Gastroesophageal sphincter (tissue), 4 donors: ENCODE measurements around the gene SPARCL1. TPM values are rescaled to one million over a fixed set of nuclear protein-coding genes. Genes with fewer than 3 reads are reported as not detected.
"Not testable (repeated sequence)": the region's sequence is repeated elsewhere in the genome, so short reads cannot be mapped to it uniquely, and the experiment has no call there.

Source experiments
- ATAC-seq: fragments of 150-250 bp; one replicate; pipeline ENCODE4 v1.9.1; 2016; ENCODE audit warnings: mild to moderate bottlenecking, moderate library complexity
- H3K27ac ChIP-seq, 4 donors: fragments of 200-600 bp; sonication (generic) in 3 of 4; 1 replicate in 3 of 4; 2 replicates in 1 of 4; pipeline ENCODE4 v1.5.1; 2016 to 2019
- H3K27me3 ChIP-seq: fragments of 200-600 bp; sonication (generic); one replicate; pipeline ENCODE4 v1.5.1; 2019
- H3K36me3 ChIP-seq, 2 donors: fragments of 200-600 bp; sonication (generic); one replicate each; pipeline ENCODE4 v1.5.1; 2019; ENCODE audit warnings: control low read depth in 1 of 2
- H3K4me1 ChIP-seq, 3 donors: fragments of 200-600 bp; sonication (generic); 1 replicate in 2 of 3; 2 replicates in 1 of 3; pipeline ENCODE4 v1.5.1; 2016 to 2019; ENCODE audit warnings: control low read depth in 2 of 3
- H3K4me3 ChIP-seq, 2 donors: fragments of 200-600 bp; sonication (generic); one replicate each; pipeline ENCODE4 v1.5.1; 2019; ENCODE audit warnings: mild to moderate bottlenecking in 1 of 2, moderate library complexity in 1 of 2
- H3K9me3 ChIP-seq, 3 donors: fragments of 200-600 bp; sonication (generic); one replicate each; pipeline ENCODE4 v1.5.1; 2017 to 2019; ENCODE audit warnings: control low read depth in 2 of 3
- CTCF ChIP-seq, 4 experiments: fragments of 200-600 bp in 2 of 4; fragments of 450-650 bp in 2 of 4; sonication (generic) in 1 of 4; IDR thresholded peaks; one replicate each; pipeline ENCODE4 v1.5.1; 2017 to 2019; ENCODE audit warnings: antibody characterized with exemption in 4 of 4, mild to moderate bottlenecking in 2 of 4, moderate library complexity in 2 of 4
- EP300 ChIP-seq: sonication (generic); formaldehyde crosslinking; IDR thresholded peaks from one replicate; pipeline ENCODE4 v1.6.1; 2017; ENCODE audit warnings: antibody characterized with exemption, mild to moderate bottlenecking
- POLR2A ChIP-seq, 2 donors: fragments of 450-650 bp; IDR thresholded peaks; one replicate each; pipeline ENCODE4 v1.6.1; 2017; ENCODE audit warnings: antibody characterized with exemption in 2 of 2, mild to moderate bottlenecking in 2 of 2, moderate library complexity in 1 of 2
- POLR2AphosphoS5 ChIP-seq: sonication (generic); formaldehyde crosslinking; IDR thresholded peaks from one replicate; pipeline ENCODE4 v1.6.1; 2017; ENCODE audit warnings: antibody characterized with exemption
- WGBS, 2 donors: methylation state at CpG; one replicate each; pipeline ENCODE4 v1.1.5; 2018; ENCODE audit warnings: low coverage in 1 of 2; 5-methylcytosine and 5-hydroxymethylcytosine counted together
- total RNA-seq, 4 donors: library from RNA; depleted of rRNA; stranded (reverse); fragments of >200 nt; gene quantifications; one replicate each; pipeline ENCODE4 v1.1.0, GENCODE V29; 2016

SPARCL1 gene
- total RNA-seq, result 1,000 to 10,000 TPM; 1,558 to 2,335 (median 1,828) TPM

GRCh38 chr4:87529187-87529586 lies at the start of gene SPARCL1:
Gene SPARCL1, minus strand, starts transcription at chr4:87529376. Its CDS starts 29,802 bp downstream, at chr4:87499574.
- no peaks in the 10 kb centered on the region for H3K36me3 ChIP-seq
- no peaks in the 10 kb centered on the region for H3K27me3 ChIP-seq
- 0% methylated on average over 2 of the region's 4 CpGs for WGBS, 2 donors
- peak within 1 kb of the TSS; percentile 91 to 99 (median 96) for H3K27ac ChIP-seq
- ATAC-seq, result peak; percentile 56
- peak in 1 of 4 experiments; percentile 22 for TF ChIP-seq CTCF (IDR thresholded peaks at IDR 0.05)
- peak; percentile 62 to 64 for TF ChIP-seq POLR2A (IDR thresholded peaks at IDR 0.05)
- no peak for TF ChIP-seq EP300
- peak; percentile 90 for TF ChIP-seq POLR2AphosphoS5
- no peaks in the 10 kb centered on the region for H3K9me3 ChIP-seq
- peaks cover 0 to 40% (median 23%) of the 10 kb centered on the region in 3 donors for H3K4me1 ChIP-seq
- peak within 1 kb of the TSS; percentile 57 to 91 for H3K4me3 ChIP-seq

DNA sequence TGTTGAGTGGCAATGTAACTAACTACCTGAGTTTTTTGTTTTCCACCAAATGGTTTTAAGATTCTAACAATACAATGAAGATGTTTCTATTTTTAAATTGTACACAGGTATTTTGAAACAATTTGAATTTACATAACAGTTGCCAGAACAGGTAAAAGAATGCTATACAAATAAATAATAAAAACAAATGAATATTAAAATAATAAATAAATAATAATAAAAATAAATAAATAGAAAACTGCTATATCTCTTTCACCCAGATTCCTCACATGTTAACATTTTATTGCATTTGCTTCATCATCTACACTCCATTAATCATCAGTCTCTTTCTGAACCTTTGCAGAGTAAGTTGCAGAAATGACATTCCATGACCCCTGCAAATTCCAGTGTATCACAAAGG lies 46.8 kb upstream of the SPARCL1 start:
- no peak overlapping the region for H3K4me3 ChIP-seq
- no peaks in the 10 kb centered on the region for H3K4me1 ChIP-seq
- H3K9me3 ChIP-seq, result no peaks in the 10 kb centered on the region
- no peaks in the 10 kb centered on the region for H3K27me3 ChIP-seq
- no peak for ATAC-seq
- H3K36me3 ChIP-seq, result no peaks in the 10 kb centered on the region
- H3K27ac ChIP-seq, result no peak overlapping the region
- TF ChIP-seq EP300 (no peak), POLR2A (IDR thresholded peaks at IDR 0.05) (no peak), POLR2AphosphoS5 (no peak), CTCF (IDR thresholded peaks at IDR 0.05) (no peak)

- WGBS, 2 donors, result 80 to 89% methylated on average over 1 of the region's 1 CpG
- no peaks in the 10 kb centered on the region for H3K9me3 ChIP-seq
- TF ChIP-seq POLR2AphosphoS5 (no peak), POLR2A (IDR thresholded peaks at IDR 0.05) (no peak), CTCF (IDR thresholded peaks at IDR 0.05) (no peak), EP300 (no peak)
- H3K4me1 ChIP-seq, result no peaks in the 10 kb centered on the region
- ATAC-seq, result no peak
- H3K27ac ChIP-seq, result no peak overlapping the region
- no peak overlapping the region for H3K4me3 ChIP-seq
- H3K27me3 ChIP-seq, result no peaks in the 10 kb centered on the region
- H3K36me3 ChIP-seq, result no peaks in the 10 kb centered on the region
These were observed 46.2 kb upstream of the SPARCL1 start for GRCh38 chr4:87575408-87575807.

DNA sequence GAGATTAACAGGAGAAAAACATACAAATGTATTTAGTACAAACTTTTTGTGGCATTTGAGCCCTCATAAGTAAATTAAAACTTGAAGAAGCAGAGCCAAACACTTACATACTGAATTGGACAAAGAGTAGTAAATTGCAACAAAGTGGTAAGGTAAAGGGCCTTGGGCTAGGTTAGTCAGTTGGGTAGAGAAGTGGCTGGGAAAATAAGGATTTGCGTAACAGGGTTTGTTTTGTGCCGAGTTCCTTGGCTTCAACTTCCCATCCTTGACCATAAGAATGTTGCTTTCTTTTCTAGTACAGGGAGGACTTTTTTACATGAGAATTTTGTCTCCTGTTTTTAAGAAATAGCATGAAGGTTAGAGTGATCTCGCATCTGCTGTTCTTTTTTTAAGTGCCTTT lies 45.8 kb upstream of the SPARCL1 start:
- Histone ChIP-seq H3K4me1 (no peaks in the 10 kb centered on the region), H3K27ac (no peak overlapping the region), H3K9me3 (no peaks in the 10 kb centered on the region), H3K4me3 (no peak overlapping the region), H3K27me3 (no peaks in the 10 kb centered on the region), H3K36me3 (no peaks in the 10 kb centered on the region)
- TF ChIP-seq POLR2A (IDR thresholded peaks at IDR 0.05) (no peak), CTCF (IDR thresholded peaks at IDR 0.05) (no peak)
- 45 to 73% methylated on average over 3 of the region's 3 CpGs for WGBS, 2 donors
- peak; percentile 36 for ATAC-seq

GRCh38 chr4:87574376-87574775 lies 45.2 kb upstream of the SPARCL1 start:
- H3K9me3 ChIP-seq, H3K4me3 ChIP-seq: not testable (repeated sequence)

More at GRCh38 chr4:87574376-87574775, 45.2 kb upstream of the SPARCL1 start:
- not testable (repeated sequence) for H3K27me3 ChIP-seq, ATAC-seq, H3K36me3 ChIP-seq, H3K27ac ChIP-seq, H3K4me1 ChIP-seq
